SK-N-SH treated with all-trans-retinoic acid at 6 μM for 48 hours (cell line): Measurements from ENCODE around the gene ACBD4.

ENCODE experiments used
- TCF4 ChIP-seq: fragments of 250-450 bp; sonication (Bioruptor Pico); IDR thresholded peaks from 2 replicates; pipeline ENCODE4 v1.8.0; 2021; ENCODE audit warnings: mild to moderate bottlenecking, moderate library complexity, borderline replicate concordance
- ZC3H10 ChIP-seq: fragments of 250-450 bp; sonication (Bioruptor Pico); IDR thresholded peaks from 2 replicates; pipeline ENCODE4 v1.5.1; 2021; ENCODE audit warnings: mild to moderate bottlenecking, moderate library complexity
- ZFP30 ChIP-seq: fragments of 450-650 bp; formaldehyde crosslinking; IDR thresholded peaks from 2 replicates; pipeline ENCODE4 v1.5.0; 2022; ENCODE audit warnings: mild to moderate bottlenecking, moderate library complexity
- ZNF565 ChIP-seq: fragments of 450-650 bp; formaldehyde crosslinking; conservative IDR thresholded peaks from 2 replicates; pipeline ENCODE4 v1.5.0; 2020; ENCODE audit warnings: low read depth, mild to moderate bottlenecking, moderate library complexity
- TF ChIP-seq, protein P1 (sequence below): fragments of 250-450 bp; sonication (Bioruptor Pico); IDR thresholded peaks from 2 replicates; pipeline ENCODE4 v1.8.0; 2020; ENCODE audit warnings: mild to moderate bottlenecking, moderate library complexity, borderline replicate concordance

- TF ChIP-seq ZFP30 (CRISPR knock-in tag) (no peak), ZC3H10 (CRISPR knock-in tag) (no peak), ZNF565 (CRISPR knock-in tag) (no peak), TCF4 (CRISPR knock-in tag) (no peak)
- TF ChIP-seq, protein P1, sequence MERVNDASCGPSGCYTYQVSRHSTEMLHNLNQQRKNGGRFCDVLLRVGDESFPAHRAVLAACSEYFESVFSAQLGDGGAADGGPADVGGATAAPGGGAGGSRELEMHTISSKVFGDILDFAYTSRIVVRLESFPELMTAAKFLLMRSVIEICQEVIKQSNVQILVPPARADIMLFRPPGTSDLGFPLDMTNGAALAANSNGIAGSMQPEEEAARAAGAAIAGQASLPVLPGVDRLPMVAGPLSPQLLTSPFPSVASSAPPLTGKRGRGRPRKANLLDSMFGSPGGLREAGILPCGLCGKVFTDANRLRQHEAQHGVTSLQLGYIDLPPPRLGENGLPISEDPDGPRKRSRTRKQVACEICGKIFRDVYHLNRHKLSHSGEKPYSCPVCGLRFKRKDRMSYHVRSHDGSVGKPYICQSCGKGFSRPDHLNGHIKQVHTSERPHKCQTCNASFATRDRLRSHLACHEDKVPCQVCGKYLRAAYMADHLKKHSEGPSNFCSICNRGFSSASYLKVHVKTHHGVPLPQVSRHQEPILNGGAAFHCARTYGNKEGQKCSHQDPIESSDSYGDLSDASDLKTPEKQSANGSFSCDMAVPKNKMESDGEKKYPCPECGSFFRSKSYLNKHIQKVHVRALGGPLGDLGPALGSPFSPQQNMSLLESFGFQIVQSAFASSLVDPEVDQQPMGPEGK = no peak
Measured at GRCh38 chr17:45104907-45105624, 30.4 kb upstream of the ACBD4 start.
